SK-N-SH (cell line): ENCODE data around the gene SPON1.

Experiments
- CTCF ChIP-seq: fragments of 200-600 bp; sonication (generic); IDR thresholded peaks from 2 replicates; pipeline ENCODE4 v1.6.1; 2017; ENCODE audit warnings: antibody characterized with exemption, mild to moderate bottlenecking, moderate library complexity
- EZH2phosphoT487 ChIP-seq: fragments of 200-600 bp; sonication (generic); IDR thresholded peaks from 2 replicates; pipeline ENCODE4 v1.6.1; 2017; ENCODE audit warnings: low read depth, mixed run types, mild to moderate bottlenecking, antibody characterized with exemption, moderate library complexity, borderline replicate concordance
- FOSL2 ChIP-seq: IDR thresholded peaks from 2 replicates; pipeline ENCODE4 v1.4.0; 2012; ENCODE audit warnings: low read depth, mild to moderate bottlenecking, moderate library complexity, borderline replicate concordance
- JUND ChIP-seq: IDR thresholded peaks from 2 replicates; pipeline ENCODE4 v1.4.0; 2012
- MAX ChIP-seq: IDR thresholded peaks from 2 replicates; pipeline ENCODE4 v1.4.0; 2012; ENCODE audit warnings: low read depth
- MEF2A ChIP-seq: IDR thresholded peaks from 2 replicates; pipeline ENCODE4 v1.4.0; 2012; ENCODE audit warnings: low read depth, borderline replicate concordance
- NFIC ChIP-seq: IDR thresholded peaks from 2 replicates; pipeline ENCODE4 v1.4.0; 2012; ENCODE audit warnings: borderline replicate concordance
- PBX3 ChIP-seq: IDR thresholded peaks from 2 replicates; pipeline ENCODE4; 2012
- POLR2AphosphoS5 ChIP-seq: IDR thresholded peaks from 2 replicates; pipeline ENCODE4 v1.6.1; 2012; ENCODE audit warnings: low read depth, low read length
- SIN3A ChIP-seq: IDR thresholded peaks from 2 replicates; pipeline ENCODE4 v1.6.1; 2012; ENCODE audit warnings: low read depth, mild to moderate bottlenecking, low read length, moderate library complexity, borderline replicate concordance
- USF1 ChIP-seq: IDR thresholded peaks from 2 replicates; pipeline ENCODE4 v1.4.0; 2012; ENCODE audit warnings: low read depth, borderline replicate concordance
- YY1 ChIP-seq: IDR thresholded peaks from 2 replicates; pipeline ENCODE4 v1.4.0; 2012; ENCODE audit warnings: low read depth, mild to moderate bottlenecking

- TF ChIP-seq JUND (no peak), CTCF (no peak), USF1 (no peak), POLR2AphosphoS5 (no peak), PBX3 (no peak), NFIC (no peak), MAX (no peak), EZH2phosphoT487 (no peak), FOSL2 (no peak), MEF2A (no peak), YY1 (no peak), SIN3A (no peak)
Measured at GRCh38 chr11:14075118-14076078, 112.9 kb downstream of the SPON1 start.
